T-helper 2 cell treated with Interferon-gamma antibody and Interleukin-4, amounts not matched to agents 100 ng/mL and 5 ng/mL, for 36 hours (primary cell): ENCODE results near the gene MMUT. TPM values are rescaled to one million over a fixed set of nuclear protein-coding genes. Genes with fewer than 3 reads are reported as not detected.
"Not testable (repeated sequence)": the region's sequence is repeated elsewhere in the genome, so short reads cannot be mapped to it uniquely, and the experiment has no call there.

ENCODE experiments used
- intact Hi-C: fragments of 100-400 bp; cut with micrococcal nuclease; formaldehyde crosslinking; loops from one replicate; pipeline ENCODE4 v1.15.1; 2023
- total RNA-seq: library from RNA; stranded (reverse); gene quantifications from 2 replicates; pipeline ENCODE4 v1.2.3, GENCODE V29; 2022

Gene MMUT
- total RNA-seq, 1 donor from 2014 or later: 16.9 TPM

DNA sequence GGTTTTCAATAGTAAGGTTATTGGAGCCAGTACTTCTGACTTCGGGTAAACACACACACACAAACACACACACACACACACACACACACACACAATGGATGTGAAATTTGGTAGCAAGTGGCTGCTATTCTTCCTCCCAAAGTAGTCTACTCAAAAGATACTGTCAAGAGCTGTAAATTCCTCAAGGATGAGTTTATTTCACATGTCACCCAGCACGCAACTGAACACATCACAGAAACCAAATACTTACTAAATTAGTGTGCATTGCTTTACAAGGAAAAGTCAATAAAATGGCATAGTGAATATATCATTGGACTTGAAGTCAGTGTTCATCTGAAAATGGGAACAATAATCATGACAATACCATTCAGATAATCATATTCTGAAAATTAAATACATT, 32.9 kb downstream of the MMUT start:
- intact Hi-C loops: no loop called here

GRCh38 chr6:49423817-49424216, 39.2 kb downstream of the MMUT start:
- intact Hi-C loops: no loop called here

GRCh38 chr6:49416195-49416594, 46.9 kb downstream of the MMUT start:
- intact Hi-C loops: no loop called here

GRCh38 chr6:49415358-49415757, 47.7 kb downstream of the MMUT start:
- intact Hi-C loops: no loop called here

DNA sequence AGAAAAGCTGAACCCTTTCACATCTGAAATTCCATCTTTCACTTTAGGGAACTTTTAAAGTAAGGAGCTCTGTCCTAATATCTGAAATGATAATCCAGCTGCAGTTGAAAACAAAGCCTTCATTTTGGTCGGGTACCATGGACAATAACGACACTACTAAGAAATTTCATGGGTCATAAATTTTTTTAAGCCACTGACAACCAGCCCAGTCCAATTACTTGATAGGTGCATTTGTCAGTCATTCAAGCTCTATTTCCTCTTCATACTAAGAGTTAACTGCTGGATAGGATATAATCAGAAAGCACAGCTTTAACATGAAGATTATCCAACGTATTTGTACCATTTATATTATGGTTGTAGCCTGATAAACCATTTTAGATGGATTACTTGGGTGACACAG, 52.5 kb downstream of the MMUT start:
- intact Hi-C loops: loop anchor here (1.0 kb wide), 1 partner anchor 1622 kb away; no protein-coding TSS in a partner anchor

DNA sequence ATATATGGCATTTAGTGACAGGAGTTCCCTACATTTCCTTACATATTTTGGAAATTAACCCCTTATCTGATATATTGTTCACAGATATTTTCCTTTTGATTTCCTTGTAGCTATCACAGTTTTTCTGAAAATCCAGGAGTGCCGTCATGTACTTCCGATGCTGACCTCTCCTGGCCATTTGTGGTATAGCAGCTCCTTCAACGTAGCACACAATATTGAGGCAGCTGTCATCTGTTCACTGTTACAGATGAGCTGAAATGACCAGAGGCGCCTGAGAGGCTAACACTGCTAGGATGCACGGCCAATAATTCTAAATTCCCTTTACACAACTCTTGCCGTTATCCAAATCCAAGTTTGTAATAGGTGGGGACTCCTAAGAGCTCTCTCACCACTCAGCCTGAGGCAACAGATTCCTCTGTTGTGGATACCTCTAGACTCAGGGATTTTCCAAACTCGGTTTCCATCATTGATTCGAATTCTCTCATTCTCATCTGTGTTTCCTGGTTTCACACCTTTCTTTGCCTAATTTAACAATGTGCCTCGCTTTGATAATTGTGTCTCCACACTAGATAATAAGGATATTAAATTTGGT, 53.0 kb downstream of the MMUT start:
- intact Hi-C loops: loop anchor here (1.0 kb wide), 1 partner anchor 1622 kb away; no protein-coding TSS in a partner anchor

DNA sequence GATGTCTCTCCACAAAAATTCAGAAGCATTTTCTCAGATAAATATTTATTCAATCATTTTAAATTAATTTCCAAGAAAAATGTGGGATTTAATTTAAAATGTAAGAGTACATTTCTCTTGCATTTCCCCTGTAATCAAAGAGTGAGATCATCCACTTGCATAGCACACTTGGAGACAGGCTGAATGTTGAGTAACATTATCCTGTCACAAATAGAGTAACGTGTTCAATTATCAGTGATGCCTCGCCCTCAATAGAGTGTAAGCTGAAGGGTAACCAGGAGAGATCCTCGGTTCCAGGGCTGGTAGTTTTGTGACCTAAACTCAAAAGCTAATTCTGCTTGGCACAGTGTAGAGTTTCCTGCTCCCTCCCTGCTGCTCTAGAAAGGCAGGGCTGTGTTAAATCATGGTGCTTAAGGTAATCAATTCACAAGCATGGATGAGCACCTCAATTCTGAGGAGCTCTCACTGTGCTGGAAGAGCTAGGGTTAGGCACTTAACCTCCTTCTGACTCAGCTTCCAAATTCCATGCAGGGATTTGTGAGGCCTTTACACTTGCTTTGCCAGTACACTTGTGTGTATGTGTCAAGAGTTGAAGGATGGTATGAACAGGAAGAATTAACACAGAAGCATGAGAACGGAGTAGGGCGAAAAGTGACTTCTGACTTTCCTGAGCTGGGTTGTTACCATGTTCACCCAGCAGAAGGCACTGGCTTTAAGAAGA, 56.6 kb downstream of the MMUT start:
- intact Hi-C loops: no loop called here

DNA sequence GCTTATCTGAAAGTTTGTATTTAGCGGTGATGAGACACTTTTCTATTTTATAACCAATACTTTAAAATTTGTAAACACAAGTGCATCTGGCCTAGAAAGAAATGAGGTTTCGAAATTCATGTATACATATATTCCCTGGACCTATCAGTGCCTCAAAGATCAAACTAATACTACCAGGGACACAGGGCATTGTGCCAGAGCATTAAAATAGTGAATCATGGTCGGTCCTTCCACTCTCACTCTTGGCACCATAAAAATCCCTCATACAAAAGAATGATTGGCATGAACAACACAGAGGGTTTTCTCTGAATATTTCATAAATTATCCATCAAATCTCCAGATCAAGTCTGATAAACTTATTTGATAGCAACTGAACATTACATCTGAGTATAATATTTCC, 62.0 kb downstream of the MMUT start:
- intact Hi-C loops: no loop called here

- intact Hi-C loops: not testable (repeated sequence)
Observed at GRCh38 chr6:49386667-49387508, 76.2 kb downstream of the MMUT start.

- intact Hi-C loops: no loop called here
Observed at GRCh38 chr6:49384904-49385303, 78.1 kb downstream of the MMUT start.

Other genes with a start within 250 kb of the MMUT start
- gene CENPQ, start 117 bp upstream of the MMUT start, total RNA-seq: 14.3 and 15.3 TPM in 2 replicates
- not detected in 2 replicates for gene GLYATL3, start 36.7 kb upstream of the MMUT start, total RNA-seq
- gene C6orf141, start 87.4 kb upstream of the MMUT start, total RNA-seq: 0.39 and 0.55 TPM in 2 replicates
- gene RHAG, start 173.6 kb upstream of the MMUT start, total RNA-seq: not detected in 2 replicates